ENCODE data around the gene OXCT1. TPM values are rescaled to one million over a fixed set of nuclear protein-coding genes. Genes with fewer than 3 reads are reported as not detected.

The OXCT1 gene
- total and polyA plus RNA-seq, 12 donors: 3.3 to 31.9 (median 11.9) TPM

DNA sequence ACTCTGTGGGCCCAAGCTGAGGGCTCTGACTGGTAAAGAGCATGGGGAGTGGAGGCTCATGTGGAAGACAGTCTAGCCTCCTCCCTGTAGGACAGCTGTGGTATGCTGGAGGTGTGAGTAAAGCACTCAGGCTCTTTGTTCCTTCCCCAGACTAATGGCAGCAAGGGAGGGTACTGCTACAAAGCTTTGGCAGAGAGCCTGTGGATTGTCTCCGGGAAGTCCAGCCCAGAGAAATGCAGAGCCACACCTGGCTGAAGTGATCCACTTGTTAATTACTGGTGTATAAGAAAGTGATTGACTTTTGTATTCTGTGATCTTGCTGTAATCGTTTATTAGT is 161.7 kb downstream of the OXCT1 start:
- intact Hi-C loops (cut with DNase I): no loop called here
- no peaks in the 10 kb centered on the region for H3K27me3 ChIP-seq
- WGBS, 4 donors: 76 to 85% (median 79%) methylated on average over 2 of the region's 2 CpGs
- TF ChIP-seq, protein P1, sequence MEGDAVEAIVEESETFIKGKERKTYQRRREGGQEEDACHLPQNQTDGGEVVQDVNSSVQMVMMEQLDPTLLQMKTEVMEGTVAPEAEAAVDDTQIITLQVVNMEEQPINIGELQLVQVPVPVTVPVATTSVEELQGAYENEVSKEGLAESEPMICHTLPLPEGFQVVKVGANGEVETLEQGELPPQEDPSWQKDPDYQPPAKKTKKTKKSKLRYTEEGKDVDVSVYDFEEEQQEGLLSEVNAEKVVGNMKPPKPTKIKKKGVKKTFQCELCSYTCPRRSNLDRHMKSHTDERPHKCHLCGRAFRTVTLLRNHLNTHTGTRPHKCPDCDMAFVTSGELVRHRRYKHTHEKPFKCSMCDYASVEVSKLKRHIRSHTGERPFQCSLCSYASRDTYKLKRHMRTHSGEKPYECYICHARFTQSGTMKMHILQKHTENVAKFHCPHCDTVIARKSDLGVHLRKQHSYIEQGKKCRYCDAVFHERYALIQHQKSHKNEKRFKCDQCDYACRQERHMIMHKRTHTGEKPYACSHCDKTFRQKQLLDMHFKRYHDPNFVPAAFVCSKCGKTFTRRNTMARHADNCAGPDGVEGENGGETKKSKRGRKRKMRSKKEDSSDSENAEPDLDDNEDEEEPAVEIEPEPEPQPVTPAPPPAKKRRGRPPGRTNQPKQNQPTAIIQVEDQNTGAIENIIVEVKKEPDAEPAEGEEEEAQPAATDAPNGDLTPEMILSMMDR (IDR thresholded peaks at IDR 0.05): no peak
- no peak for TF ChIP-seq POLR2A (IDR thresholded peaks at IDR 0.05)
- no peaks in the 10 kb centered on the region for H3K4me1 ChIP-seq (replicated peaks in 1 of 2)
- H3K36me3 ChIP-seq (replicated peaks in 1 of 2): no peaks in the 10 kb centered on the region
- no peak overlapping the region for H3K4me3 ChIP-seq
- no peak overlapping the region for H3K27ac ChIP-seq
- DNase-seq: no peak
- peaks cover 0 to 5% (median 0%) of the 10 kb centered on the region in 3 donors for H3K9me3 ChIP-seq (replicated peaks in 1 of 3)

DNA sequence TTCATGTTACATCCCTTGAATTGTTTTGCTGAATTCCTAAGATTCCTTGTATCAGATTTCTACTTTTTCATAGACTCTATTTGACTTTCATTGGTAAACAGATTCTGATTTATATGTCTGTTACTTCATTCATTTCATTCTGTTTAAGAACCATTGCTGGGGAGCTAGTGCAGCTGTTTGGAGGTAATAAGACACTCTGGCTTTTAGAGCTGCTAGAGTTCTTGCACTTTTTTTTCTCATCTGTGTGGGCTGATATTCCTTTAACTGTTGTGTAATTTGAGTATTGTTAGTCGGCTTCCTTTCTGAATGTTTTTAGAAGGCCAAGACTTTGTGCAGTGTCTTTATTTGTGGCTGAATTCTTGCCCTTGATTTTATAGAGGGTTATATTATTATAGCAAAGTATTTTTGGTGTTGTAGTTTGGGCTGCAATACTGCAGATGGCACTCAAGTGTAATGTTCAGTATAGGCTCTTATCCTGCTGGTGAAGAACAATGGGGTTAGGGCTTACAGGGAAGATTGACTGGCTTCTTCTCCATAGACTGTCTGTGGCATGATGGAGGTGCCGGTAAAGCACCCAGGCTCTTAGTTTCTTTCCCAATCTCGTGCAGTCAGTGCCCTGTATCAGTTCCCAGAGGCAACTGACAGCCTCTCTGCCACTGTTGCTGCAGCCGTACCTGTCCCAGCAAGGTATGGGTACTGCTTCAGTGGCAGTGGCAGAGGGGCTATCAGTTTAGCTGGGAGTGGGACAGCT is 162.2 kb downstream of the OXCT1 start:
- Histone ChIP-seq H3K27me3 (no peaks in the 10 kb centered on the region), H3K27ac (no peak overlapping the region), H3K4me1 (replicated peaks in 1 of 2) (no peaks in the 10 kb centered on the region), H3K36me3 (replicated peaks in 1 of 2) (no peaks in the 10 kb centered on the region), H3K9me3 (replicated peaks in 1 of 3) (peaks cover 0 to 5% (median 0%) of the 10 kb centered on the region in 3 donors), H3K4me3 (no peak overlapping the region)
- 53 to 69% (median 60%) methylated on average over 1 to 4 of the region's 4 CpGs for WGBS, 4 donors
- intact Hi-C loops (cut with DNase I): no loop called here
- TF ChIP-seq, protein P1 (IDR thresholded peaks at IDR 0.05): peak in 2 of 6 experiments; percentile 30 to 37
- TF ChIP-seq POLR2A (IDR thresholded peaks at IDR 0.05): no peak
- peak in 1 of 7 donors; percentile 5 for DNase-seq

DNA sequence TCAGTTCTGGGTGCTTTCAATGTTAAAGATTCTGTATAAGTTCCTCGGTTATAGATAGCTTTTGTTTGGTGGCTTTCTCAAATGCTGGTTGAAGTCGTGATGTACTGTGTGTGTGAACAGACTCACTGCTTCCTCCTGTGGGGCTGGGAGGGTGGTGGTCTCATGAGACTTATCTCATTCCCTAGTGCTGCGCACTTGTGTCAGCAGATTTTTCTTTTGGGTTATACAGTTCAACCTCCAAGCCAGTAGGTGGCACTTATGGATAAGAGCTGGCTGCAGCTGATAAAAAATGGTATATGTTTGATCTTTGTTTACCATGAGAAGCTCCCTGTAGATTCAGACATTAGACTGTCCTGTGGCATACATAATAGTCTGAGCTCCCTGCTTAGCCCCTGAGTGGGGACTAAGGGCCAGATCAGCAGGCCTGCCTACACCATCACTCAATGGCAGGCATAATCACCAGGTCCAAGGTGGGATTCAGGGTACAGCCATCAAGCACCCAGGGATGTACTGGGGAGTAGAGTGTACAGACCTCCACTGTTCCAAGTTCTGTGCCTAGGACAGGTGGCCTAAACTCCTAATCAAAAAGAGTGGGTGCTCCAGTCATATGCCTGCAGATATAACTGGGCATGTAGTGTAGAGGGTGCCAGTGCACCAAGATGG is 174.2 kb downstream of the OXCT1 start:
- Histone ChIP-seq H3K27ac (no peak overlapping the region), H3K27me3 (no peaks in the 10 kb centered on the region), H3K36me3 (replicated peaks in 1 of 2) (no peaks in the 10 kb centered on the region), H3K4me3 (no peak overlapping the region), H3K4me1 (replicated peaks in 1 of 2) (no peaks in the 10 kb centered on the region), H3K9me3 (replicated peaks in 1 of 3) (no peaks in the 10 kb centered on the region)
- intact Hi-C loops (cut with DNase I): no loop called here
- TF ChIP-seq, protein P1 (IDR thresholded peaks at IDR 0.05): peak in 4 of 6 experiments; percentile 17 to 44 (median 35)
- no peak for TF ChIP-seq POLR2A (IDR thresholded peaks at IDR 0.05)
- 76 to 90% (median 85%) methylated on average over 3 of the region's 3 CpGs for WGBS, 4 donors
- no peak for DNase-seq

DNA sequence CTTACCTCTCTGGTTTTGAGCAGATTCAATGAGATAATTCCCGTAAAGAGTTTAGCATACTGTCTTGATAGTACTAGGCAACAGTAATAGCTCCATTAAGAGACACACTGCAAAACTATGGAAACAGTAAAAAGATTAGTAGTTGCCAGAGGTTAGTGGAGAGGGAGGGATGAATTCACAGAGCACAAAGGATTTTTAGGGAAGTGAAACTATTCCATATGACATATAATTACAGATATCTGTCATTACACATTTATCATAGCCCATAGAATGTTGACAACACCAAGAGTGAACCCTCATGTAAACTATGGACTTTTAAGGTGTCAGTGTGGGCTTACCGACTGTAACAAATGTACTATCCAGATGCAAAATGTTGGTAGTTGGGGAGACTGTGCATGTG is 183.5 kb downstream of the OXCT1 start:
- no peak for TF ChIP-seq POLR2A (IDR thresholded peaks at IDR 0.05)
- TF ChIP-seq, protein P1 (IDR thresholded peaks at IDR 0.05): no peak
- H3K9me3 ChIP-seq (replicated peaks in 1 of 3): no peaks in the 10 kb centered on the region
- DNase-seq: no peak
- H3K4me1 ChIP-seq (replicated peaks in 1 of 2): no peaks in the 10 kb centered on the region
- WGBS, 4 donors: 69 to 77% (median 74%) methylated on average over 2 of the region's 2 CpGs
- no peak overlapping the region for H3K27ac ChIP-seq
- intact Hi-C loops (cut with DNase I): no loop called here
- H3K27me3 ChIP-seq: no peaks in the 10 kb centered on the region
- no peak overlapping the region for H3K4me3 ChIP-seq
- H3K36me3 ChIP-seq (replicated peaks in 1 of 2): no peaks in the 10 kb centered on the region
